Activated CD4-positive, alpha-beta T cell treated with anti-CD3 and anti-CD28 coated beads, Interleukin-2, Interleukin-6, amounts not matched to agents 100 ng/mL and 50 ng/mL, durations not matched to agents 16 hours and 8 hours (primary cell): ENCODE data around the gene GAGE13.
"Not testable (repeated sequence)": the region's sequence is repeated elsewhere in the genome, so short reads cannot be mapped to it uniquely, and the experiment has no call there.

ENCODE experiments used
- DNase-seq: peaks from one replicate; pipeline ENCODE4 v3.0.0-alpha.2; 2020

Gene GAGE13

DNA sequence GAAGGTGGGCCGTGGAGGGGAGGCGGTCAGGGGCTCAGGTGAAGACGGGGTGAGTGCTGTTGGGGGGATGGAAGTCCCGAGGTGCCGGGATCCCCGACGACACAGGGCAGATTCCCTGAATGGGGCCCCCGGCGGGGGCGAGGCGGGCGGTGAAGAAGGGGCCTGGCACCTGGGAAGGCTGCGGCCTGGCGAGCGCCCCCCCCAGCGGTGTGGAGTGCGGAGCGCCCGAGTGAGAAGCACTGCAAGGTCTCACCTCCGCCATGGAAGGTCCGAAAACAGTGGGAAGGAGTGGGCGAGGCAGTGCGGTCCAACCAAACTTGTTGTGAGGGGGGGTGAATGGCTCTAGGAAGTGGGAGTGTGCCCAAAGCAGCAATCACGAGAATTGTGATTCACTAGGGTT lies 10.1 kb downstream of the GAGE13 start:
- not testable (repeated sequence) for DNase-seq

DNA sequence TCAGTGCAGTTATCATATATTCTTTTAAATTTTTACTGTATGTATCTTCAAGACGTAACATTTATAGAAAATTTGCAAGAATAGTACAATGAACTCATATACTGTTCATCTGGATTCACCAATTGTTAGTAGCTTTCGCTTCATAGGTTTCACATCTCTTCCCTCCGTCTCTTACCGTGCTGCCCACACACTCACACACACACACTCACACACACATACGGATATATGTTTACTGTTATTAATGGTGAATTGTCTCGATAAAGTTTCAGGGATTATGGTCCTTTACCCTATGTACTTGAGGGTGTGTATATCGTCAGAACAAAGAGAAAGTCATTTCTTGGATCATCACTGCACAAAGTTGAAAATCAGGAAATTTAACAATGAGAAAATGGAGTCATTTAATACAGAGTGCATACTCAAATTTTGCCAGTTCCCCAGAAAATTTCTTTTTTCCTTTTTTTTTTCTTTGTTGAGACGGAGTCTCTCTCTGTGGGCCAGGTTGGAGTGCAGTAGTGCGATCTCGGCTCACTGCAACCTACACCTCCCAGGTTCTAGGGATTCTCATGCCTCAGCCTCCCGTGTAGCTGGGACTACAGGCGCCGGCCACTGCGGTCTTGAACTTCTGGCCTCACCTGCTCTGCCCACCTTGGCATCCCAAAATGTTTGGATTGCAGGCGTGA lies 13.3 kb downstream of the GAGE13 start:
- DNase-seq: not testable (repeated sequence)

- DNase-seq: not testable (repeated sequence)
Observed at GRCh38 chrX:49345402-49345801, 14.0 kb downstream of the GAGE13 start.

DNA sequence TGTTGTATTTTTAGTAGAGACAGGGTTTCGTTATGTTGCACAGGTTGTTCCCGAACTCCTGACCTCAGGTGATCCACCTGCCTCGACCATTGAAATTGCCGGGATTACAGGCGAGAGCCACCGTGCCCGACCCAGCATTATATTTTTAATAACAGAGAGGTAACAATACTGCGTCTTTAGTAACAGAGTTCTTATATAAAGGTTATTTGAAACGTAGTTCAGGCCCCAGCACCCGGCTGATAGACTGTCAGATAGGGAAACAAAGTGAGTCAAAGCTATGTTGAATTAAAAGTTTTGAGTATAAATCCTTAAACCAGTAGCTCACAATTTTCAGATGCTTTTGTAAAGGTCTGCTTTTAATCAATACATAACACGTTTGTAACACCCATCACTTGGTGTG lies 14.8 kb downstream of the GAGE13 start:
- DNase-seq: peak; percentile 30
